ENCODE results near the gene TEX9.

DNA sequence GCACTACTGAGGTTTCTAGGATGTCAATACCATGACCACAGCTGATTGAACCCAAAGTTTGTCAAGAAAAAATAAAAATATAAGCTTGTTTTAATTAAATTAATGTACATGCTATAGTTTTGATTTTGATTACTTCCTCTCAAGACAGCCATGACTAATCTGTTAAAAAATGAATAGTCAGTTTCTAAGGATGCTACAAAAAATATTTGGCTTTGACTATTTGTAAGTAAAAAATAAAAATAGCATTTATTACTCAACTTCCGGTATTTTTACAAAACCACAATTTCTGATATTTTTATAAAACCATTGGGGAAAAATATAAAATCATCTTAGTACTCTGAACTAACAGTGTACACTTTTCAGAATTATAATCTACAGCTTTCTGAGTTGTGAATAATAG, 12.1 kb upstream of the TEX9 start:
- TF ChIP-seq CTCF (IDR thresholded peaks at IDR 0.05) (no peak), ZFX (IDR thresholded peaks at IDR 0.05; ENCODE audit: borderline replicate concordance) (no peak)

Measured in 22Rv1 (cell line).